Suprapubic skin (tissue), 3 donors: ENCODE data around the gene DHX8.

ENCODE experiments used
- CTCF ChIP-seq, 2 donors: fragments of 200-600 bp in 1 of 2; fragments of 450-650 bp in 1 of 2; sonication (generic) in 1 of 2; IDR thresholded peaks; one replicate each; pipeline ENCODE4 v1.5.1; 2016 to 2019; ENCODE audit warnings: antibody characterized with exemption in 2 of 2, mild to moderate bottlenecking in 1 of 2, moderate library complexity in 1 of 2
- EP300 ChIP-seq: sonication (generic); formaldehyde crosslinking; IDR thresholded peaks from one replicate; pipeline ENCODE4 v1.6.1; 2017; ENCODE audit warnings: antibody characterized with exemption
- POLR2A ChIP-seq, 2 donors: fragments of 450-650 bp; IDR thresholded peaks; one replicate each; pipeline ENCODE4 v1.6.1; 2017; ENCODE audit warnings: antibody characterized with exemption in 2 of 2, mild to moderate bottlenecking in 2 of 2, moderate library complexity in 2 of 2

GRCh38 chr17:43517615-43518386 lies 34.0 kb downstream of the DHX8 start:
- TF ChIP-seq CTCF (IDR thresholded peaks at IDR 0.05) (no peak), POLR2A (IDR thresholded peaks at IDR 0.05) (no peak), EP300 (no peak)
